Cardiac fibroblast (primary cell): ENCODE results near the gene PYGM.

Experiments
- DNase-seq, 2 donors: peaks; one replicate each; pipeline versions ENCODE4 v3.0.0 to v3.0.0-alpha.2; 2010; ENCODE audit warnings: low read depth in 2 of 2
- H3K4me3 ChIP-seq, 2 donors: replicated peaks in 1 of 2; 1 replicate in 1 of 2; 2 replicates in 1 of 2; pipeline ENCODE4 v1.5.1; 2011; ENCODE audit warnings: low read depth in 2 of 2, low read length in 2 of 2, mild to moderate bottlenecking in 2 of 2, moderate library complexity in 1 of 2
- CTCF ChIP-seq: IDR thresholded peaks from one replicate; pipeline ENCODE4 v1.5.1; 2011; ENCODE audit warnings: low read depth, mild to moderate bottlenecking, low read length, inconsistent platforms

PYGM gene

GRCh38 chr11:64731601-64732000 lies 28.2 kb downstream of the PYGM start:
- no peak for TF ChIP-seq CTCF
- no peak overlapping the region for H3K4me3 ChIP-seq
- DNase-seq = no peak

GRCh38 chr11:64729851-64730382 lies 29.9 kb downstream of the PYGM start:
- no peak for TF ChIP-seq CTCF
- no peak for DNase-seq
- no peak overlapping the region for H3K4me3 ChIP-seq

- no peak for DNase-seq
- no peak overlapping the region for H3K4me3 ChIP-seq
- TF ChIP-seq CTCF = no peak
Measured at GRCh38 chr11:64728757-64729365, 30.9 kb downstream of the PYGM start.

- no peak for DNase-seq
- TF ChIP-seq CTCF = no peak
- no peak overlapping the region for H3K4me3 ChIP-seq
Measured at GRCh38 chr11:64726867-64727530, 32.8 kb downstream of the PYGM start.

GRCh38 chr11:64726211-64726641 lies 33.5 kb downstream of the PYGM start:
- no peak for DNase-seq
- H3K4me3 ChIP-seq = no peak overlapping the region
- no peak for TF ChIP-seq CTCF

- no peak for TF ChIP-seq CTCF
- H3K4me3 ChIP-seq = no peak overlapping the region
- no peak for DNase-seq
Measured at GRCh38 chr11:64724863-64725532, 34.8 kb downstream of the PYGM start.
